Measurements from ENCODE around the gene LAMA3. TPM values are rescaled to one million over a fixed set of nuclear protein-coding genes. Genes with fewer than 3 reads are reported as not detected.

LAMA3 gene
- total RNA-seq, 3 donors from 2014 or later (not counting 1 experiment from before 2014, with no cell fraction given), result not detected

- TF ChIP-seq CTCF (IDR thresholded peaks at IDR 0.05), result no peak
- no peak for DNase-seq
- H3K27me3 Mint-ChIP-seq (ENCODE audit: low read depth in 2 of 2), result no peaks in the 10 kb centered on the region
- intact Hi-C loops (cut with micrococcal nuclease), result loop anchor here (2.0 kb wide), 1 partner anchor 22 kb away; the partner anchor contains the start of gene TTC39C
- ATAC-seq, result peak in 2 of 3 donors; percentile 30 to 40
- peak overlapping the region; percentile 64 to 81 for H3K27ac Mint-ChIP-seq
- H3K4me3 Mint-ChIP-seq, result no peak overlapping the region
- H3K4me3 ChIP-seq (ENCODE audit: low read length), result peak overlapping the region; percentile 25
- 63% methylated on average over 2 of the region's 2 CpGs for WGBS (ENCODE audit: insufficient coverage)
- H3K4me1 ChIP-seq (ENCODE audit: control insufficient read depth, insufficient read depth, low read length), result peaks cover 14% of the 10 kb centered on the region
- no peaks in the 10 kb centered on the region for H3K36me3 ChIP-seq (ENCODE audit: control insufficient read depth, insufficient read depth, low read length)
- peaks cover 26 to 28% of the 10 kb centered on the region in 2 donors for H3K4me1 Mint-ChIP-seq
- no peaks in the 10 kb centered on the region for H3K9me3 Mint-ChIP-seq
- peak overlapping the region; percentile 72 for H3K27ac ChIP-seq (ENCODE audit: low read length)
- no peaks in the 10 kb centered on the region for H3K9me3 ChIP-seq (ENCODE audit: control insufficient read depth, insufficient read depth, low read length)
- H3K27me3 ChIP-seq (ENCODE audit: control insufficient read depth, insufficient read depth, low read length), result no peaks in the 10 kb centered on the region
- no peaks in the 10 kb centered on the region for H3K36me3 Mint-ChIP-seq
These were observed 303.7 kb downstream of the LAMA3 start for GRCh38 chr18:23992941-23993280.

GRCh38 chr18:23994361-23994902 is 305.2 kb downstream of the LAMA3 start:
- no peaks in the 10 kb centered on the region for H3K9me3 Mint-ChIP-seq
- Histone ChIP-seq H3K4me1 (ENCODE audit: control insufficient read depth, insufficient read depth, low read length) (peaks cover 19% of the 10 kb centered on the region), H3K36me3 (ENCODE audit: control insufficient read depth, insufficient read depth, low read length) (no peaks in the 10 kb centered on the region), H3K27me3 (ENCODE audit: control insufficient read depth, insufficient read depth, low read length) (no peaks in the 10 kb centered on the region), H3K9me3 (ENCODE audit: control insufficient read depth, insufficient read depth, low read length) (no peaks in the 10 kb centered on the region), H3K4me3 (ENCODE audit: low read length) (peak overlapping the region; percentile 17), H3K27ac (ENCODE audit: low read length) (peak overlapping the region; percentile 33)
- H3K27ac Mint-ChIP-seq, result peak overlapping the region in 1 of 2 donors; percentile 56
- DNase-seq (peak in 1 of 2 donors; percentile 61), ATAC-seq (peak in 2 of 3 donors; percentile 35 to 66)
- H3K27me3 Mint-ChIP-seq (ENCODE audit: low read depth in 2 of 2), result no peaks in the 10 kb centered on the region
- peaks cover 32 to 35% of the 10 kb centered on the region in 2 donors for H3K4me1 Mint-ChIP-seq
- intact Hi-C loops (cut with micrococcal nuclease), result no loop called here
- no peak for TF ChIP-seq CTCF (IDR thresholded peaks at IDR 0.05)
- 55% methylated on average over 9 of the region's 9 CpGs for WGBS (ENCODE audit: insufficient coverage)
- H3K36me3 Mint-ChIP-seq, result no peaks in the 10 kb centered on the region
- H3K4me3 Mint-ChIP-seq, result no peak overlapping the region

- intact Hi-C loops (cut with micrococcal nuclease), result no loop called here
These were observed 305.9 kb downstream of the LAMA3 start for GRCh38 chr18:23995180-23995579.

More at GRCh38 chr18:23995180-23995579, 305.9 kb downstream of the LAMA3 start:
- H3K4me3 Mint-ChIP-seq, result no peak overlapping the region
- peaks cover 24% of the 10 kb centered on the region for H3K4me1 ChIP-seq (ENCODE audit: control insufficient read depth, insufficient read depth, low read length)
- no peaks in the 10 kb centered on the region for H3K36me3 Mint-ChIP-seq
- no peak overlapping the region for H3K4me3 ChIP-seq (ENCODE audit: low read length)
- TF ChIP-seq CTCF (IDR thresholded peaks at IDR 0.05), result no peak
- H3K9me3 ChIP-seq (ENCODE audit: control insufficient read depth, insufficient read depth, low read length), result no peaks in the 10 kb centered on the region
- DNase-seq, result no peak
- no peak overlapping the region for H3K27ac ChIP-seq (ENCODE audit: low read length)
- no peaks in the 10 kb centered on the region for H3K27me3 Mint-ChIP-seq (ENCODE audit: low read depth in 2 of 2)
- peaks cover 38 to 43% of the 10 kb centered on the region in 2 donors for H3K4me1 Mint-ChIP-seq
- no peaks in the 10 kb centered on the region for H3K9me3 Mint-ChIP-seq
- peak overlapping the region in 1 of 2 donors; percentile 21 for H3K27ac Mint-ChIP-seq
- H3K36me3 ChIP-seq (ENCODE audit: control insufficient read depth, insufficient read depth, low read length), result no peaks in the 10 kb centered on the region
- H3K27me3 ChIP-seq (ENCODE audit: control insufficient read depth, insufficient read depth, low read length), result no peaks in the 10 kb centered on the region
- ATAC-seq, result no peak
- WGBS (ENCODE audit: insufficient coverage), result 76% methylated on average over 13 of the region's 13 CpGs

Measured in natural killer cell (primary cell).